Hepatocyte (in vitro differentiated cells): ENCODE data around the gene RNU1-4.
"Not testable (repeated sequence)": the region's sequence is repeated elsewhere in the genome, so short reads cannot be mapped to it uniquely, and the experiment has no call there.

Experiments used
- CTCF ChIP-seq: fragments of 200-600 bp; sonication (generic); IDR thresholded peaks from 2 replicates; pipeline ENCODE4 v1.5.1; 2016; ENCODE audit warnings: antibody characterized with exemption, mild to moderate bottlenecking; ENCODE audit not compliant: poor library complexity
- EZH2 ChIP-seq: fragments of 200-600 bp; sonication (generic); IDR thresholded peaks from 2 replicates; pipeline ENCODE4 v1.6.1; 2016; ENCODE audit warnings: antibody characterized with exemption, mild to moderate bottlenecking, borderline replicate concordance
- EZH2phosphoT487 ChIP-seq: fragments of 200-600 bp; sonication (generic); IDR thresholded peaks from one replicate; pipeline ENCODE4 v1.6.1; 2018; ENCODE audit warnings: antibody characterized with exemption, mild to moderate bottlenecking, low read depth, moderate library complexity; ENCODE audit not compliant: unreplicated experiment, severe bottlenecking

- not testable (repeated sequence) for TF ChIP-seq CTCF, EZH2phosphoT487, EZH2
Measured at GRCh38 chr1:16728243-16728949, 11.9 kb upstream of the RNU1-4 start.
